BJ (cell line): ENCODE data around the gene ASXL2. TPM values are rescaled to one million over a fixed set of nuclear protein-coding genes. Genes with fewer than 3 reads are reported as not detected.

ENCODE experiments used
- CTCF ChIA-PET: fragments of 350-600 bp; formaldehyde crosslinking; extraction: SDS; loops from one replicate; lab custom pipeline; 2021; ENCODE audit warnings: antibody characterized with exemption, inconsistent platforms; lab: Yijun Ruan, JAX
- POLR2A ChIA-PET: fragments of 300-600 bp; sonication (Branson Sonifier 250); formaldehyde crosslinking; extraction: SDS; loops from one replicate; lab custom pipeline; 2021; ENCODE audit warnings: antibody characterized with exemption; lab: Charles Lee
- DNase-seq: peaks from one replicate; pipeline ENCODE4 v3.0.0-alpha.2; 2011; ENCODE audit warnings: low read depth
- H3K27me3 ChIP-seq: 2 replicates; pipeline ENCODE4 v1.6.0; 2011; ENCODE audit warnings: low read length; ENCODE audit not compliant: control insufficient read depth, insufficient read depth
- H3K36me3 ChIP-seq: 2 replicates; pipeline ENCODE4 v1.5.1; 2011; ENCODE audit warnings: low read length; ENCODE audit not compliant: control insufficient read depth, insufficient read depth
- H3K4me3 ChIP-seq: 2 replicates; pipeline ENCODE4 v1.5.1; 2011; ENCODE audit warnings: low read depth, mild to moderate bottlenecking, control low read depth, low read length
- CTCF ChIP-seq: IDR thresholded peaks from 2 replicates; pipeline ENCODE4 v1.5.1; 2011; ENCODE audit warnings: low read depth, mild to moderate bottlenecking, control low read depth, inconsistent platforms, low read length, moderate library complexity; ENCODE audit not compliant: insufficient read depth
- polyA plus RNA-seq: library from polyadenylated mRNA; depleted of rRNA; stranded (reverse); fragments of >200 nt; gene quantifications from 2 replicates; pipeline ENCODE4 v1.2.3, GENCODE V29; 2011

The ASXL2 gene
- polyA plus RNA-seq, 1 experiment, result 11.9 TPM

DNA sequence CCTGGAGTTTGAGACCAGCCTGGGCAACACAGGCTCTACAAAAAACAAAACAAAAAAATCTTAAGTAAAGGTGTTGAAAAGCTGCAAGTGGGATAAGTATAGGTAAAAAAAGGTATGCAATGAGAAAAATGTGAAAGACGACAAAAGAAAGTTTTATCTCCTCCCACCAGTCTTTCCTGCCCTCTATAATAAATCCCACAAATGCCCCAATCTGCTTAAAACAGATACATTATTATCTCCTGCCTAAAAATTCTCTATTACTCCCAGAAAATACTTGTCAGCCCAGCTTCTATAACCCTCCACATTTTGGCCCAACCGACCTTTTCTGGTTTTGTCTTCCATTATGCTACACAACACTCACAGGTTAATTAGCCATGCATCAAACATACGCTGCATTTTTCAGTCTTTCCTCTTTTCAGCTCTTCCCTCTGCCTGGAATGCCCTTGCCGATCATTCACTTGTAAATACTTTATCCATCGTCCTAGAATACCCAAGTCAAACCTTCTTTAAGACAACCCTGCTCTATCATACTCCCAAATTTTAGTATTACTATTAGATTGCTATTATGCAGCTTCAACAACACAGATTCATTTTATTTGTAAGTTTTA is 10.8 kb downstream of the ASXL2 start:
- no peak overlapping the region for H3K4me3 ChIP-seq
- CTCF ChIA-PET, result interaction anchor here (0.7 to 3.0 kb wide), 2 partner anchors 14 to 70 kb away, joined by 3 to 13 read pairs; no protein-coding TSS in a partner anchor
- no peak for DNase-seq
- no peaks in the 10 kb centered on the region for H3K27me3 ChIP-seq
- TF ChIP-seq CTCF, result no peak
- POLR2A ChIA-PET, result no interaction called here
- peaks cover 1% of the 10 kb centered on the region; the same call in 1 of the 2 replicates for H3K36me3 ChIP-seq

DNA sequence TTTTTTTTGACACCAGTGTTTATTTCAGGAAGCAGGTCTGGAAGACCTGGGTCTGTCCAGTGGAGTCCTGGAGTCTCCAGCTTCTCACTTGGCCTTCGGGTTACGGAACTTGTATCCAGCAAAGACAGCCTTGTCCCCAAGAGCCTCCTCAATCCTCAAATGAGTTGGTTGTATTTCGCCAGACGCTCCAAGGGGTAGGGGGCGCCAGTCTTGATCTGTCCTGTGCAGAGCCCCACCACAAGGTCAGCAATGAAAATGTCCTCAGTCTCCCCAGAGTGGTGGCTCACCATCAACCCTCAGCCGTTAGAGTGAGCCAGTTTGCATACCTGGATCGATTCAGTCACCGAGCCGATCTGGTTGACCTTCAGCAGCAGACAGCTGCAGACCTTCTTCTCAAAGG is 21.9 kb downstream of the ASXL2 start:
- Histone ChIP-seq H3K27me3 (no peaks in the 10 kb centered on the region), H3K4me3 (no peak overlapping the region), H3K36me3 (0 out of 2 replicates have a peak, but pooled peaks cover 1% of the 10 kb centered on the region)
- CTCF ChIA-PET, result no interaction called here
- no peak for DNase-seq
- no peak for TF ChIP-seq CTCF
- POLR2A ChIA-PET, result no interaction called here

- ChIA-PET CTCF (interaction anchor here (0.6 to 3.4 kb wide), 3 partner anchors 14 to 95 kb away, joined by 3 to 15 read pairs (median 4); no protein-coding TSS in a partner anchor), POLR2A (no interaction called here)
- Histone ChIP-seq H3K27me3 (no peaks in the 10 kb centered on the region), H3K36me3 (0 out of 2 replicates have a peak, but pooled peaks cover 1% of the 10 kb centered on the region), H3K4me3 (no peak overlapping the region)
- DNase-seq, result no peak
- TF ChIP-seq CTCF, result no peak
Measured at GRCh38 chr2:25855065-25855464, 23.2 kb downstream of the ASXL2 start.

- CTCF ChIA-PET, result interaction anchor here (0.6 to 3.4 kb wide), 4 partner anchors 10 to 96 kb away, joined by 3 to 15 read pairs (median 8); no protein-coding TSS in a partner anchor
- no peak for TF ChIP-seq CTCF
Measured at GRCh38 chr2:25854613-25855012, 23.7 kb downstream of the ASXL2 start.

DNA sequence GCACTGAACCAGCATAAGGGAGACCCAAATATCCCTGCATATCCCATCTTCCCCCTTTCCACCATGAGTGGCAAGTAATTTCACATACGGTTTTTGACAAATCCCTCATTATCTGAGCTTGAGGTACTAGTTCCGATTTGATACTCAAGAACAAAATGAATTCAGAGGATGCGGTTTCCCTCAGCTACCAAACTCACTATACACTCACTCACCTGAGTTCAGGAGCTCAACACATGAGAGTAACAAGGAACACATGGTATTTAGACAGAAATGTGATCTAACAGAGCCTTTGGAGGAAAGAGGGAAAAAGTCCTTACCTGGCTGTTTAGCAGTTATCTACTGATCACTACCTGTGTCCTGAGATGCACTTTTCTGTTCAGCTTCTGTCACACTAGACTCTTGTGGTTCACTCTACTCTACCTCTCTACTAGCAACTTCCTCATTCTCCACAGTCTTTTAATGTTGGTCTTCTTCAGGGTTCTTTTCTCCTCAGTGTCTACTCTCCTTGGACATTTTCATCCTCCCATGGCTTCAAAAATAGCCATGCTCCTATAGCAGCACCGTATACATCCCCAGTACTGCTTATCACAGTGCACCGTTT is 25.1 kb downstream of the ASXL2 start:
- CTCF ChIA-PET, result interaction anchor here (1.0 to 3.4 kb wide), 12 partner anchors 11 to 464 kb away, joined by 3 to 15 read pairs (median 4); no protein-coding TSS in a partner anchor
- 0 out of 2 replicates have a peak, but pooled peaks cover 1% of the 10 kb centered on the region for H3K36me3 ChIP-seq
- no peak for TF ChIP-seq CTCF
- no peak overlapping the region for H3K4me3 ChIP-seq
- POLR2A ChIA-PET, result no interaction called here
- no peaks in the 10 kb centered on the region for H3K27me3 ChIP-seq
- DNase-seq, result no peak

More at GRCh38 chr2:25854613-25855012, 23.7 kb downstream of the ASXL2 start:
- no peak for DNase-seq
- POLR2A ChIA-PET, result no interaction called here
- Histone ChIP-seq H3K4me3 (no peak overlapping the region), H3K27me3 (no peaks in the 10 kb centered on the region), H3K36me3 (0 out of 2 replicates have a peak, but pooled peaks cover 1% of the 10 kb centered on the region)
